Stimulated activated CD8-positive, alpha-beta memory T cell treated with anti-CD3 and anti-CD28 coated beads, Interleukin-4, amount 100 ng/mL, for 4 hours (primary cell): ENCODE data around the gene CTSZ.
"Not testable (repeated sequence)": the region's sequence is repeated elsewhere in the genome, so short reads cannot be mapped to it uniquely, and the experiment has no call there.

Experiments
- DNase-seq, 2 donors: peaks; one replicate each; pipeline ENCODE4 v3.0.0-alpha.2; 2020; ENCODE audit warnings: low read depth in 2 of 2, low spot score in 1 of 2

The CTSZ gene

GRCh38 chr20:59006864-59007664 is at the start of gene CTSZ:
Gene CTSZ (minus strand): TSS chr20:59007254. CDS start chr20:59007128, 126 bp downstream.
- DNase-seq: no peak

- no peak for DNase-seq
Measured at GRCh38 chr20:59055302-59055701, 48.2 kb upstream of the CTSZ start.

- no peak for DNase-seq
Measured at GRCh38 chr20:59051666-59052185, 44.7 kb upstream of the CTSZ start.

- no peak for DNase-seq
Measured at GRCh38 chr20:59050437-59050836, 43.4 kb upstream of the CTSZ start.

GRCh38 chr20:59048681-59049030 is 41.6 kb upstream of the CTSZ start:
- DNase-seq: no peak

- no peak for DNase-seq
Measured at GRCh38 chr20:59047938-59048680, 41.1 kb upstream of the CTSZ start.

- no peak for DNase-seq
Measured at GRCh38 chr20:59046862-59047261, 39.8 kb upstream of the CTSZ start.

- no peak for DNase-seq
Measured at GRCh38 chr20:59044796-59045195, 37.7 kb upstream of the CTSZ start.

GRCh38 chr20:59044295-59044694 is 37.2 kb upstream of the CTSZ start:
- no peak for DNase-seq

- no peak for DNase-seq
Measured at GRCh38 chr20:59043698-59044097, 36.6 kb upstream of the CTSZ start.

GRCh38 chr20:59042796-59043631 is 36.0 kb upstream of the CTSZ start:
- peak; percentile 79 to 86 for DNase-seq

GRCh38 chr20:59042151-59042795 is 35.2 kb upstream of the CTSZ start, which contains the start of gene PRELID3B:
Gene PRELID3B (minus strand): TSS chr20:59042786. CDS start chr20:59042730, 56 bp downstream.
- peak in 1 of 2 donors; percentile 8 for DNase-seq

GRCh38 chr20:59041487-59041886 is 34.4 kb upstream of the CTSZ start:
- DNase-seq: not testable (repeated sequence)

GRCh38 chr20:59040667-59041066 is 33.6 kb upstream of the CTSZ start:
- DNase-seq: no peak

- DNase-seq: no peak
Measured at GRCh38 chr20:59039233-59039632, 32.2 kb upstream of the CTSZ start.

GRCh38 chr20:59037386-59037785 is 30.3 kb upstream of the CTSZ start:
- no peak for DNase-seq

GRCh38 chr20:59035381-59035780 is 28.3 kb upstream of the CTSZ start:
- DNase-seq: no peak

GRCh38 chr20:59033616-59034165 is 26.6 kb upstream of the CTSZ start:
- no peak for DNase-seq

- DNase-seq: no peak
Measured at GRCh38 chr20:59033093-59033492, 26.0 kb upstream of the CTSZ start.

GRCh38 chr20:59032713-59033059 is 25.6 kb upstream of the CTSZ start:
- DNase-seq: no peak
